Astrocyte of the cerebellum (primary cell): Measurements from ENCODE around the gene MESD.

ENCODE experiments used
- DNase-seq: peaks from one replicate; pipeline ENCODE4 v3.0.0-alpha.2; 2011; ENCODE audit warnings: low read depth
- H3K4me3 ChIP-seq: 2 replicates; pipeline ENCODE4 v1.5.1; 2011; ENCODE audit warnings: mild to moderate bottlenecking, low read depth, low read length, moderate library complexity
- CTCF ChIP-seq: IDR thresholded peaks from 2 replicates; pipeline ENCODE4 v1.5.1; 2012; ENCODE audit warnings: low read length, low read depth, moderate library complexity, mild to moderate bottlenecking; ENCODE audit errors: missing control alignments
- in situ Hi-C: cut with HindIII; loops from 2 replicates; pipeline ENCODE4 v1.10.0; 2017; ENCODE audit warnings: low sequenced_read_pairs

Gene MESD

GRCh38 chr15:80912673-80913072 is 76.9 kb downstream of the MESD start:
- TF ChIP-seq CTCF: no peak
- no peak overlapping the region for H3K4me3 ChIP-seq
- in situ Hi-C loops: no loop called here
- DNase-seq: no peak

- no peak for DNase-seq
- in situ Hi-C loops: no loop called here
- H3K4me3 ChIP-seq: no peak overlapping the region
- TF ChIP-seq CTCF: no peak
Measured at GRCh38 chr15:80911821-80912220, 77.8 kb downstream of the MESD start.

- DNase-seq: no peak
- in situ Hi-C loops: no loop called here
- no peak for TF ChIP-seq CTCF
- no peak overlapping the region for H3K4me3 ChIP-seq
Measured at GRCh38 chr15:80906159-80906766, 83.4 kb downstream of the MESD start.

- in situ Hi-C loops: no loop called here
Measured at GRCh38 chr15:80904998-80905397, 84.6 kb downstream of the MESD start.

GRCh38 chr15:80902298-80902801 is 87.3 kb downstream of the MESD start:
- DNase-seq: no peak
- TF ChIP-seq CTCF: no peak
- H3K4me3 ChIP-seq: no peak overlapping the region
- in situ Hi-C loops: no loop called here

More at GRCh38 chr15:80904998-80905397, 84.6 kb downstream of the MESD start:
- no peak for DNase-seq
- TF ChIP-seq CTCF: no peak
- no peak overlapping the region for H3K4me3 ChIP-seq

- DNase-seq: no peak
- no peak for TF ChIP-seq CTCF
- in situ Hi-C loops: no loop called here
- no peak overlapping the region for H3K4me3 ChIP-seq
Measured at GRCh38 chr15:80898040-80898439, 91.6 kb downstream of the MESD start.
